Ammon's horn (tissue), 1 donor: ENCODE results near the gene RHOD.
A peak's percentile ranks its signal among the peaks of the same experiment; 100 is the strongest.

Experiments used
- DNase-seq: peaks from one replicate; pipeline ENCODE4 v3.0.0-alpha.2; 2016; ENCODE audit warnings: low spot score

The RHOD gene, protein sequence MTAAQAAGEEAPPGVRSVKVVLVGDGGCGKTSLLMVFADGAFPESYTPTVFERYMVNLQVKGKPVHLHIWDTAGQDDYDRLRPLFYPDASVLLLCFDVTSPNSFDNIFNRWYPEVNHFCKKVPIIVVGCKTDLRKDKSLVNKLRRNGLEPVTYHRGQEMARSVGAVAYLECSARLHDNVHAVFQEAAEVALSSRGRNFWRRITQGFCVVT

DNA sequence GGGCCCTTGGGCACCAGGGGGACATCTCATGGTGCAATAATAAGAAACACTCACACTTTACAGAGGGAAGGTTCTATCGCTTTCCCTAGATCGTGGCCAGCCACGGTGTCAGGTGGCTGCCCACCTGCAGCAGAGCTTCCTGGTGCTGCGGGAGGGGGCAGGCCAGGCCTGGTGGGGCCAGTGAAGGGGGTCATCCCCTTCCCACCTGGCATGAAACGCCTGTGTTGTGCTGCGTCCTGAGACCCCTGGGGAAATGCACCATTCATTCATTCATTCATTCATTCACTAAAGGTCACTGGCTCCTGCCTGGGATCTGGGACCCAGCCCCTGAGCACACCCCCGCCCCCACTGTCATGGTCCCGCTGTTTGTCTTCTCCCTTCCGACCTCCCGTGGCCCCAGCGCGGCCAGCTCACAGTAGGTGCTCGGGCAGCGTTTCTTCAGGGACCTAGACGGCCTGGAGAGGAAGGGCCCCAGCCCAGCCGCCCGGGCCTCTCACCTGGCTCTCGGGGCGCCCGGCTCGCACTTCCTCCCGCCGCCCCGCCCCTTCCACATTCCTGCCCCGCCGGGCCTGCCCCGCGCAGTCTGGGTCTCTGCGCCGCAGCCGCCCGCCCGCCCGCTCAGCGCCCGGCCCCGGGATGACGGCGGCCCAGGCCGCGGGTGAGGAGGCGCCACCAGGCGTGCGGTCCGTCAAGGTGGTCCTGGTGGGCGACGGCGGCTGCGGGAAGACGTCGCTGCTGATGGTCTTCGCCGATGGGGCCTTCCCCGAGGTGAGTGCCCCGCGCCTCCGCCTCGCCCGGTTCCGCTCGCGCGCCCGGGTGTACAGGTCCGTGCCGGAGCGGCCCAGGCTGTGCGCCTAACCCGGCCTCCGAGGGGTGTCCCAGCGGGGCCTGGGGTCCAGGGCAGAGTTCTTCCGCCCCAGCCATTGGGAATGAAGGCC, at the start of gene RHOD:
Gene RHOD, plus strand, starts transcription at position 581 of the 938 bp plus-strand sequence. Its CDS starts 56 bp downstream, at position 637.
- DNase-seq, result no peak

GRCh38 chr11:67007126-67007525, 49.5 kb upstream of the RHOD start:
- DNase-seq, result no peak

GRCh38 chr11:67010296-67010905, 46.2 kb upstream of the RHOD start:
- no peak for DNase-seq

DNA sequence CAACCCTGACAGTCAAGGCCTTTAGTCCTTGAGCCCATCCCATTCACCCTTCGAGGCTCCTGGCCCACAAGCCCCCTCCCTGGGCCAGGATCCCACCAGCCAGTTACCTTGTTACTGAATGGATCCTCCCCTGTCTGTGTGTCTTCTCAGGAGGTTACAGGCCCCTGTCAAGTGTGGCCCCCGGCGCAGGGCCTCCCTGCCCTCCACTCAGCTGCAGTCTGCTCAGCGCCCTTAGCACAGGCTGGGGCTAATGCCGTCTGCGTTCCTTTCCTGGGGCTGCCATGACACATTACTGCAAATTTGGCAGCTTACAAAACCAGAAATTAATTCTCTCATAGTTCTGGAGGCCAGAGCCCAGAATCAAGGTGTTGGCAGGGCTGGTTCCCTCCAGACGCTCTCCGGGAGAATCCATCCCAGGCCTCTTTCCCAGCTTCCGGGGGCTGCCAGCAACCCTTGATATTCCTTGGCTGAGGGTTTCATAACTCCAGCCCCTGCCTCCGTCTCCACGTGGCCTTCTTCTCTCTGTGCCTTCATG, 43.1 kb upstream of the RHOD start:
- no peak for DNase-seq

DNA sequence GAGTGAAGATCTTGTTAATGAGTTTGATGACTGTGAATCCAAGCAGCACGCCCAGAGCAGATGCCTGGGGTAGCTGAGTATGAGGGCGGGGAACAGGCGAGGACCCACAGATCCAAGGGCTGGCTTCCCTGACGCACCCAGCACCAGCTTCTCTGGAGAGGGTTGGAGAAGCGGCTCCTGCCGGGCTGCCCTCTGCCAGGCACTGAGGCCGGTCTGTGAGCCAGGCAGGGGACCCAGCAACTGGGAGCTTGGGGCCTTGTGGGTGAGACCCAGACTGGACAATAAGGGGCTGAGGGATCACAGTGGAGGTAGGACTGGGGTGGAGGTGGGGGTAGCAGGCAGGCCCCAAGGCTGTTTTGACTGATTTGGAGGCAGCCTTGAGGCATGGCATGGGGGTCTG, 42.3 kb upstream of the RHOD start:
- no peak for DNase-seq

GRCh38 chr11:67015048-67015447, 41.6 kb upstream of the RHOD start:
- DNase-seq, result no peak

- no peak for DNase-seq
Measured at GRCh38 chr11:67016550-67016949, 40.1 kb upstream of the RHOD start.

DNA sequence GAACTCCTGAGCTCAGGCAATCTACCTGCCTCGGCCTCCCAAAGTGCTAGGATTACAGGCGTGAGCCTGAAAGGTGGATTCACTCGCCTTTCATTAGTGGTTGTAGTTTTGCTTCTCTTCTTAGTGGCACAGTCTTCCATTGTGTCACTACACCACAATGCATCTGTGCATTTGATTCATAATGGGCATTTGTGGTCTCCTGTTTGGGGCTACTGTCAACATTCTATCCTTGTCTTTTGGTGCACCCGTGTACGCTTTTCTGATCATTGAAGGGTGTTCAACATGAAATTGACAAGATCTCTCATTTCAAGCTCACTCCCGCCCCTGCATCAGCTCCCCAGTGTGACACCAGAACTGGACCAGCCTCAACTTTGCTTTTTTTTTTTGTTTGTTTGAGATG, 35.7 kb upstream of the RHOD start:
- no peak for DNase-seq

DNA sequence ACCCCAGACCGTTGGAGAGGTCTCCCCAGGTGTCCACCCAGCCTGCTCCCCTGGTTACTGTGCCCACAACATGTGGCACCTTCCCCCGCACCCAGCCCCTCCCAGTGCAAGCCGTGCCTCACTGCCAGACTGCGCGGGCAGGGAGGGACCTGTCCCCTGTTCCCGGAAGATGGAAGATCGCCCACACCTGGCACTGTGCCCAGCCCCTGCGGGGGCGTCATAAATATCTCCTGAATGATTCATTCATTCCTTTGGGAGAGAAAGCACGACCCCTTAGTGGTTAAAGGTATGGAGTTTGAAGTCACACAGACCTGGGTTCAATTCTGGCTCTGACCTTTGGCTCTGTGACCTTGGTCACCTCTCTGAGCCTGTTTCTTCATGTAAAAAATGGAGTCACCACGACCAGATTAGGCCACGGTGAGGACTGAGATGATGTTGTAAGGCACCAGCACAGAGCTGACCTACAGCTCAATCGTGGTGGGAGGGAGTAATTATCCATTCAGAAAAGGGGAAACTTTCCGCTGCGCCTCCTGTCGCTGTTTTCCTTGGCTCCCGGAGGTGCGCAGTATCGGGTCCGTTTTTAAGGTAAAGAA, 34.2 kb upstream of the RHOD start:
- peak; percentile 27 for DNase-seq

GRCh38 chr11:67022961-67023956, 33.4 kb upstream of the RHOD start, which contains the start of gene SYT12:
TSS of gene SYT12 (plus strand) at chr11:67023134. CDS start at chr11:67030145, 7,011 bp downstream.
- no peak for DNase-seq

DNA sequence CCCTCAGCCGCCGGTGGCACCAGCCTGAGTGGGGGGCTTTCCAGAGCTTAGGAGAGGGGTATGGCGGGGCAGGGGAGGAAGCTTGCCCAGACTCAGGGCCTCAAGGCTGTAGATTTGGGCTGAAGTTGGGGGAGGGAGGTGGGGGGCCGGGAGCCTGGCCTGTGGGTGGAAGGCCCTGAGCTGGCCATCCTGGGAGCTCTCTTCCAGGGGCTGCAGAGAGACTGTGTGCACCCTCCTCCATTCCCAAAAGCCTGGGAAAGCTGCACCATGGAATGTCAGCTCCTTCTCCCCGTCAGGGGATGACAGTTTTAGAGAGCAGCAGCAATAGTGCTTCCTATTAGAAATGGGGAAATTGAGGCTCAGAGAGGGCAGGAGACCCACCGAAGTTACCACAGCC, 32.7 kb upstream of the RHOD start:
- DNase-seq, result no peak

DNA sequence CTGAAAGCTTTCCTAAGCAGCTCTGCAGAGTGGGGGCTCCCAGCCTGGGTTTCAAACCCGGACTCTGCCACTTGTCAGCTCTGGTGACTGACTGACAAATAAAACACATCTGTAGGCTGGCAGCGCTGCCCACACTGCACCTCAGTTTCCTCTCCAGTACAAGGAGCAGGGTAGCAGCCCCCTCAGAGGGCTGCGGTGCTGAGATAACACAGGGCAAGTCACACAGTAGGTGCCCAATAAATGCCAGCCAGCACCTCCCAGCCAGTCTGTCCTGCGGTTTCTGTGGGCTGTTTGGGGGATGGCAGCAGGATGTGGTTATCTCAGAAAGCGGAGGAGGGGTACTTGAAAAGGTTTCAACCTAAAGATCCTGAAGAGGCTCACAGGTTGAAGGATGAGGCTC, 32.2 kb upstream of the RHOD start:
- no peak for DNase-seq

DNA sequence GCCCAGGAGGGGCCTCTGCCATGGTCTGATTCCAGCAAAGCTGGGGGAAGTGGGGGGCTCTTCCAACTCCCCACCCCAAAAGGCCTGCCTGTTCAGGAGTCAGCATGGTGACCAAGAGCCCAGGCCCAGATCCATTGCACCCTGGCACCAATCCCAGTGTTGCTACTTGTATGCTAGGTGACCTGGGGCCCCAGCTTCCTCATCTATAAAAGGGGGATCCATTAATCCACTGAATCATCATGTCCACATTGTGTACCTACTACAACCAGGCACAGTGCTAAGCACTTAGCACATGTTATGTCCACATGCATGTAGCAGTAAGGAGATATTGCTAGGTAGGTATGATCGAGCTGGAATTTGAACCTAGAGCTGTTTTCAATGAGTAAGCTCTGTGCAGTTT, 31.7 kb upstream of the RHOD start:
- no peak for DNase-seq

GRCh38 chr11:67025750-67026149, 30.9 kb upstream of the RHOD start:
- no peak for DNase-seq

DNA sequence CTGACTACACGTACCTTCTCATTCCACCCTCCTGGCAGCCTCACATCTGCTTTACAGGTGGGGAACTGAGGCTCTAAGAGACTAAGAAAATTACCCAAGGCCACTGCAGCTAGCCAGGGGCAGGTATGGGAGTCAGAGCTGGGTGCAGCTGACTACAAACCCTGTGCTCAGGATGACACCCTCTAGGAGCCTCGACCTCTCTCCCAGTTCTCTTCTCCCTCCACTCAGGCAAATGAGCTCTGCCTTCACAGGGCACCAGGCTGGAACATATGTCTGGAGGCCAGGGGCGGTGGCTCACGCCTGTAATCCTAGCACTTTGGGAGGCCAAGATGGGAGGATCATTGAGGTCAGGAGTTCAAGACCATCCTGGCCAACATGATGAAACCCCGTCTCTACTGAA, 29.7 kb upstream of the RHOD start:
- no peak for DNase-seq

GRCh38 chr11:67027483-67027930, 29.1 kb upstream of the RHOD start:
- no peak for DNase-seq

DNA sequence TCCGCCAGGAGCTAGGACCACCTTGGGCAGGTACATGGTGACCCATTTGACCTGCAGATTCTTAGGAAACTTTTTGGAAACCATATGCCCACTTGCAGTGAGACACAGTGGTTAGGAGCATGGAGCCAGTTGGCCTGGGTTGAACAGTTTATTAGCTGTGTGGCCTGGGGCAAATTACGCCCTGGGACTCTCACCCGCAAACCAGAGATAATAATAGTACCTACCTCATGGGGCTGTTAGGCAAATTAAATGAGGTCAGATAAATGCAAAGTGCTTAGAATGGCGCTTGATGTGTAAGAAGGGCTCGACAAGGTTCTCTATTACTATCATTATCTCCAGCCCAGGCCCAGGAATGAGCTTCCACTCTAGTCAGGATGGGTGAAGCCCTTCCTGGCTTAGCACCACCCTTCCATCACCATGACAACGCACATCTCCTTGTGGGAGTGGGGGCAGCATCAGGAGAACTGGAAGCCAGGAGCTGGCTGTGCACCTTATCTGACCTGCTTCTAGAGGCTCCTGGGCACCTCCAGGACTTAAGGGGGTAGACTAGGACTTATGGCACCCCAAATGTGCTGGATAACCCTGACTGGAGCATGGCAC, 28.6 kb upstream of the RHOD start:
- no peak for DNase-seq

DNA sequence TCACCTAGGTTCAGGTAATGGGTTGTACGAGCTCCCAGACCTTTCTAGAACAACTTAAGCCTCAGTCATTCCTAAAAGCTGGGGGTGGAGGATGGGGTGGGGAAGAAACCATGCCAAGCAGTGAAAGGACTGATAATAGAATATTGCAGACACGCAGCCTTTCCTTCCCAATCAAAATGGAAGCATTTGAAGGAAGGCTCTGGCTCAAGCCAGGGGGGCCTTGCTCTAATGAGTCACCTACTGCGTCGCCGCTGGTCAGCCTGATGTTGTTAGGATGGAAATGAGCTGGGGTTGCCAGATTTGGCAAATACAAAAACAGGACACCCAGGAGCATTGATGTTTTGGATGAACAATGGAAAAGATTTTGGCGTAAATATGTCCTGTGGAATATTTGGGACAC, 27.5 kb upstream of the RHOD start:
- DNase-seq, result no peak

DNA sequence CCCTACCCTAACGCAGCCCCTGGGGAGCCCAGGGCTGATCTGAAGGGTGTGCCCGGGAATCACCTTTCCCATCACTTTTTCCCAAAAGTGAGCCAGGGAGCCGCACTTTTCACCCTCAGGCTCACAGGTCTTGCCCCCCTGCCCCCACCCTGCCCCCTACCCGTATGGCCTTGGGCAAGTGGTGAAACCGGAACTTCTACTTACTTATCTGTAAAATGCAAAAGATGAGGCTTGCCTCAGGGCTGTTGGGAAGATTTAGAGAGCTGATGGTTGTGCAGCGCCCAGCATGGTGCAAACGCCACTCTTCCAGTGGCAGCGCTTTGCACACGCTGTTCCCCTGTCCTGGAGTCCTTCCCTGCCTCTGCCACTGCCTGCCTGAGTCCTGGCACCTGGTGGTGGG, 25.7 kb upstream of the RHOD start:
- DNase-seq, result no peak

DNA sequence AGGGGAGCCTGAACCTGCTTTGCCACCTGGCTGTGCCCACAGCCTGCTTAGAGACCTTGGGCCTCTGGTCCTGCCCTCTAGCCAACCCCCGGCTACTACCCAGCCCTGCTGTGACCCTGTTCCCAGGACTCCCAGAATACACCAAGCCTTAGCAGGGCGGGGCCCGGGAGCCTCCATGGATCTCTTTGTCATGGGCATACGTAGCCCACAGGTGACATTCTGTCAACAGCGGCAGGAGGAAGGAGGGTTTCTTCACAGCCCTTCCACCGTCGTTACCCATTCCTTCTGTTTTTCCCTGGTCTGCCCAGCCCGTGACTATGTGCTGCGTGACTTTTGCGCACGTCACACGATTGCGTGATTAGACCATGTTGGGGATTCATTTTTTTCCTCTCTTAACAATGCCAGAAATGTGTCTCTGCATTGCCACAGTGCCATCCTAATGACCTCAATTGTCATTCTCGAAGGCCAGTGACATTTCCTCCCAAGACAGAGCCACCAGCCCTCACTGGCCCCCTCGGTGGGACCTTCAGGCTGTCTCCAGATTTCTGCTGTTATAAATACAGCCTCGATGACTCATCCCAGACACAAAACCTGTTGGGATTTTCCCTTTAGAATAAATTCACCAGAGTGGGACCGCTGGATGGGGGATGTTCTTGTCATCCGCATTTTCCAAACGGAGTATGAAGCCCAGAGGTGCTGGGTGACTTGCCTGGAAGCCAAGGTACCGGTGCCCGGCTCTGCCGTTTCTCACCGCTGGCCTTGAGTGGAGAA, 24.7 kb upstream of the RHOD start:
- DNase-seq, result no peak
